Activated CD4-positive, alpha-beta memory T cell treated with anti-CD3 and anti-CD28 coated beads, Interleukin-2, amount 10 ng/mL, durations not matched to agents 7 days and 5 days (primary cell): ENCODE measurements around the gene ENTPD7. TPM values are rescaled to one million over a fixed set of nuclear protein-coding genes. Genes with fewer than 3 reads are reported as not detected.

ENCODE experiments used
- CTCF ChIA-PET: fragments of 350-600 bp; sonication (Branson Sonifier 250); formaldehyde crosslinking; loops from one replicate; lab custom pipeline; 2021; ENCODE audit warnings: antibody characterized with exemption, inconsistent platforms; lab: Charles Lee
- POLR2A ChIA-PET: fragments of 350-600 bp; sonication (Branson Sonifier 250); formaldehyde crosslinking; loops from one replicate; lab custom pipeline; 2021; ENCODE audit warnings: antibody characterized with exemption; lab: Charles Lee
- DNase-seq: peaks from one replicate; pipeline ENCODE4 v3.0.0-alpha.2; 2020
- H3K27ac Mint-ChIP-seq: one replicate; pipeline ENCODE4 v1.8.0; 2021; ENCODE audit warnings: mild to moderate bottlenecking, mixed read lengths
- H3K27me3 Mint-ChIP-seq: one replicate; pipeline ENCODE4 v1.8.0; 2021; ENCODE audit warnings: mixed read lengths
- H3K36me3 Mint-ChIP-seq: one replicate; pipeline ENCODE4 v1.8.0; 2021; ENCODE audit warnings: low read depth, mixed read lengths
- H3K4me1 Mint-ChIP-seq: one replicate; pipeline ENCODE4 v1.8.0; 2021; ENCODE audit warnings: mixed read lengths
- H3K4me3 Mint-ChIP-seq: one replicate; pipeline ENCODE4 v1.8.0; 2021; ENCODE audit warnings: mild to moderate bottlenecking, mixed read lengths
- H3K9me3 Mint-ChIP-seq: one replicate; pipeline ENCODE4 v1.8.0; 2021; ENCODE audit warnings: mixed read lengths
- total RNA-seq, 2 experiments: library from RNA; stranded (reverse); gene quantifications; one replicate each; pipeline ENCODE4 v1.2.3, GENCODE V29; 2021

The ENTPD7 gene
- 1 to 10 TPM; 4.1 to 4.3 TPM for total RNA-seq

GRCh38 chr10:99659031-99659867, at the start of gene ENTPD7:
ENTPD7 (plus strand) TSS chr10:99659509; CDS start chr10:99659957, 448 bp downstream.
- ChIA-PET CTCF (interaction anchor here (0.8 to 2.1 kb wide), 13 partner anchors 17 to 350 kb away, joined by 3 to 9 read pairs (median 4); partner anchors contain the start of genes COX15, CUTC, DNMBP and GOT1), POLR2A (interaction anchor here (0.5 to 4.5 kb wide), 8 partner anchors 14 to 1525 kb away, joined by 3 to 53 read pairs (median 4); partner anchors contain the start of genes COX15, CUTC, GOT1 and R3HCC1L)
- Mint-ChIP-seq H3K27me3 (peaks cover 18% of the 10 kb centered on the region), H3K9me3 (no peaks in the 10 kb centered on the region), H3K36me3 (no peaks in the 10 kb centered on the region), H3K4me1 (peaks cover 24% of the 10 kb centered on the region), H3K27ac (peak within 1 kb of the TSS; percentile 69), H3K4me3 (peak within 1 kb of the TSS; percentile 84)
- peak; percentile 93 for DNase-seq

GRCh38 chr10:99610221-99610620, 49.1 kb upstream of the ENTPD7 start:
- Mint-ChIP-seq H3K9me3 (no peaks in the 10 kb centered on the region), H3K36me3 (peaks cover 36% of the 10 kb centered on the region)

GRCh38 chr10:99611326-99611725, 48.0 kb upstream of the ENTPD7 start:
- DNase-seq, result no peak
- POLR2A ChIA-PET, result interaction anchor here (1.0 to 2.3 kb wide), 3 partner anchors 9 to 121 kb away, joined by 3 to 15 read pairs (median 5); partner anchors contain the start of genes COX15, CUTC and SLC25A28
- Mint-ChIP-seq H3K36me3 (peaks cover 44% of the 10 kb centered on the region), H3K27me3 (no peaks in the 10 kb centered on the region), H3K27ac (no peak overlapping the region), H3K4me1 (peaks cover 30% of the 10 kb centered on the region), H3K9me3 (no peaks in the 10 kb centered on the region), H3K4me3 (no peak overlapping the region)
- CTCF ChIA-PET, result interaction anchor here (0.7 to 3.1 kb wide), 13 partner anchors 9 to 223 kb away, joined by 3 to 28 read pairs (median 8); partner anchors contain the start of genes ENTPD7 and SLC25A28

More at GRCh38 chr10:99610221-99610620, 49.1 kb upstream of the ENTPD7 start:
- CTCF ChIA-PET, result interaction anchor here (0.9 to 3.1 kb wide), 3 partner anchors 9 to 175 kb away, joined by 3 to 26 read pairs (median 4); no protein-coding TSS in a partner anchor
- DNase-seq, result no peak
- POLR2A ChIA-PET, result interaction anchor here (0.8 to 1.2 kb wide), 2 partner anchors 9 to 10 kb away, joined by 3 to 4 read pairs; partner anchors contain the start of gene SLC25A28
- no peak overlapping the region for H3K27ac Mint-ChIP-seq
- no peak overlapping the region for H3K4me3 Mint-ChIP-seq
- no peaks in the 10 kb centered on the region for H3K27me3 Mint-ChIP-seq
- peaks cover 20% of the 10 kb centered on the region for H3K4me1 Mint-ChIP-seq

GRCh38 chr10:99612167-99612831, 47.0 kb upstream of the ENTPD7 start:
- Mint-ChIP-seq H3K27me3 (no peaks in the 10 kb centered on the region), H3K27ac (no peak overlapping the region), H3K4me3 (no peak overlapping the region), H3K36me3 (peaks cover 48% of the 10 kb centered on the region), H3K9me3 (no peaks in the 10 kb centered on the region), H3K4me1 (peaks cover 39% of the 10 kb centered on the region)
- peak; percentile 25 for DNase-seq
- CTCF ChIA-PET, result interaction anchor here (0.7 to 3.1 kb wide), 16 partner anchors 9 to 1311 kb away, joined by 3 to 28 read pairs (median 4); partner anchors contain the start of genes ENTPD7 and SLC25A28
- POLR2A ChIA-PET, result interaction anchor here (1.2 to 2.3 kb wide), 3 partner anchors 9 to 177 kb away, joined by 3 to 15 read pairs (median 8); partner anchors contain the start of gene SLC25A28

- Mint-ChIP-seq H3K9me3 (no peaks in the 10 kb centered on the region), H3K36me3 (peaks cover 55% of the 10 kb centered on the region), H3K27me3 (no peaks in the 10 kb centered on the region), H3K27ac (peak overlapping the region; percentile 24), H3K4me1 (peaks cover 59% of the 10 kb centered on the region), H3K4me3 (no peak overlapping the region)
- POLR2A ChIA-PET, result interaction anchor here (0.7 to 2.0 kb wide), 6 partner anchors 9 to 202 kb away, joined by 3 to 9 read pairs (median 4); partner anchors contain the start of genes COX15, CUTC and GOT1
- no peak for DNase-seq
- CTCF ChIA-PET, result interaction anchor here (0.8 to 2.9 kb wide), 4 partner anchors 44 to 179 kb away, joined by 3 to 21 read pairs (median 12); partner anchors contain the start of gene ENTPD7
These were observed 43.9 kb upstream of the ENTPD7 start for GRCh38 chr10:99615426-99615825.

GRCh38 chr10:99617696-99618095, 41.6 kb upstream of the ENTPD7 start:
- H3K4me3 Mint-ChIP-seq, result peak overlapping the region; percentile 81
- H3K27me3 Mint-ChIP-seq, result no peaks in the 10 kb centered on the region
- ChIA-PET CTCF (interaction anchor here (1.3 to 2.8 kb wide), 3 partner anchors 41 to 181 kb away, joined by 6 to 21 read pairs (median 9); partner anchors contain the start of gene ENTPD7), POLR2A (interaction anchor here (5.1 to 5.8 kb wide), 2 partner anchors 41 to 187 kb away, joined by 48 to 53 read pairs; partner anchors contain the start of genes ENTPD7 and GOT1)
- H3K36me3 Mint-ChIP-seq, result peaks cover 39% of the 10 kb centered on the region
- no peak for DNase-seq
- no peaks in the 10 kb centered on the region for H3K9me3 Mint-ChIP-seq
- peaks cover 62% of the 10 kb centered on the region for H3K4me1 Mint-ChIP-seq
- no peak overlapping the region for H3K27ac Mint-ChIP-seq

- no peak for DNase-seq
- no peaks in the 10 kb centered on the region for H3K9me3 Mint-ChIP-seq
- ChIA-PET CTCF (interaction anchor here (1.3 to 3.1 kb wide), 3 partner anchors 10 to 184 kb away, joined by 4 to 18 read pairs (median 9); partner anchors contain the start of gene ENTPD7), POLR2A (interaction anchor here (0.8 to 5.8 kb wide), 12 partner anchors 9 to 1485 kb away, joined by 3 to 53 read pairs (median 4); partner anchors contain the start of genes COX15, CUTC, ENTPD7 and GOT1)
- no peaks in the 10 kb centered on the region for H3K27me3 Mint-ChIP-seq
- H3K4me1 Mint-ChIP-seq, result peaks cover 56% of the 10 kb centered on the region
- peak overlapping the region; percentile 73 for H3K27ac Mint-ChIP-seq
- peak overlapping the region; percentile 81 for H3K4me3 Mint-ChIP-seq
- peaks cover 35% of the 10 kb centered on the region for H3K36me3 Mint-ChIP-seq
These were observed 40.1 kb upstream of the ENTPD7 start for GRCh38 chr10:99619090-99619800.

GRCh38 chr10:99619851-99620710, 39.2 kb upstream of the ENTPD7 start, which contains the start of gene SLC25A28:
SLC25A28 (minus strand) TSS chr10:99620439; CDS start chr10:99620335, 104 bp downstream.
- peaks cover 54% of the 10 kb centered on the region for H3K4me1 Mint-ChIP-seq
- no peaks in the 10 kb centered on the region for H3K9me3 Mint-ChIP-seq
- peak within 1 kb of the TSS; percentile 89 for H3K27ac Mint-ChIP-seq
- DNase-seq, result peak; percentile 45
- ChIA-PET POLR2A (interaction anchor here (0.6 to 5.8 kb wide), 21 partner anchors 8 to 1486 kb away, joined by 3 to 53 read pairs (median 4); partner anchors contain the start of genes COX15, CUTC, ENTPD7 and GOT1), CTCF (interaction anchor here (0.9 to 3.1 kb wide), 3 partner anchors 8 to 190 kb away, joined by 3 to 18 read pairs (median 15); partner anchors contain the start of gene GOT1)
- no peaks in the 10 kb centered on the region for H3K27me3 Mint-ChIP-seq
- H3K4me3 Mint-ChIP-seq, result peak within 1 kb of the TSS; percentile 88
- peaks cover 31% of the 10 kb centered on the region for H3K36me3 Mint-ChIP-seq

GRCh38 chr10:99620711-99621453, 38.4 kb upstream of the ENTPD7 start:
- peak overlapping the region; percentile 88 for H3K4me3 Mint-ChIP-seq
- peak overlapping the region; percentile 89 for H3K27ac Mint-ChIP-seq
- no peaks in the 10 kb centered on the region for H3K27me3 Mint-ChIP-seq
- no peaks in the 10 kb centered on the region for H3K9me3 Mint-ChIP-seq
- peaks cover 24% of the 10 kb centered on the region for H3K36me3 Mint-ChIP-seq
- peak; percentile 95 for DNase-seq
- ChIA-PET POLR2A (interaction anchor here (0.6 to 5.8 kb wide), 18 partner anchors 9 to 646 kb away, joined by 3 to 53 read pairs (median 4); partner anchors contain the start of genes COX15, CUTC, ENTPD7 and GOT1), CTCF (interaction anchor here (0.9 to 3.1 kb wide), 5 partner anchors 9 to 191 kb away, joined by 3 to 18 read pairs (median 8); partner anchors contain the start of genes COX15, CUTC, ENTPD7 and GOT1)
- peaks cover 47% of the 10 kb centered on the region for H3K4me1 Mint-ChIP-seq
